CD4-positive, alpha-beta T cell treated with Interleukin-10 for 1 hour (primary cell): Measurements from ENCODE around the gene CSMD2.

Source experiments
- DNase-seq: peaks from one replicate; pipeline ENCODE4 v3.0.0-alpha.2; 2020

The CSMD2 gene

GRCh38 chr1:33706634-33707255, 458.3 kb downstream of the CSMD2 start:
- DNase-seq: no peak

GRCh38 chr1:33703464-33703863, 461.6 kb downstream of the CSMD2 start:
- no peak for DNase-seq

GRCh38 chr1:33698361-33699035, 466.5 kb downstream of the CSMD2 start:
- no peak for DNase-seq

GRCh38 chr1:33697816-33698215, 467.2 kb downstream of the CSMD2 start:
- no peak for DNase-seq

GRCh38 chr1:33696962-33697361, 468.1 kb downstream of the CSMD2 start:
- no peak for DNase-seq

- DNase-seq: no peak
Measured at GRCh38 chr1:33696311-33696710, 468.7 kb downstream of the CSMD2 start.

- DNase-seq: no peak
Measured at GRCh38 chr1:33692206-33693188, 472.5 kb downstream of the CSMD2 start.

- DNase-seq: no peak
Measured at GRCh38 chr1:33687000-33687399, 478.0 kb downstream of the CSMD2 start.

- no peak for DNase-seq
Measured at GRCh38 chr1:33686551-33686950, 478.5 kb downstream of the CSMD2 start.

GRCh38 chr1:33685256-33685655, 479.8 kb downstream of the CSMD2 start:
- no peak for DNase-seq

GRCh38 chr1:33684396-33685179, 480.4 kb downstream of the CSMD2 start:
- DNase-seq: no peak

- no peak for DNase-seq
Measured at GRCh38 chr1:33683913-33684312, 481.1 kb downstream of the CSMD2 start.

- DNase-seq: no peak
Measured at GRCh38 chr1:33682371-33682770, 482.7 kb downstream of the CSMD2 start.

GRCh38 chr1:33680281-33680840, 484.7 kb downstream of the CSMD2 start:
- DNase-seq: no peak

- no peak for DNase-seq
Measured at GRCh38 chr1:33670567-33670966, 494.5 kb downstream of the CSMD2 start.

GRCh38 chr1:33668695-33669094, 496.3 kb downstream of the CSMD2 start:
- DNase-seq: no peak

- DNase-seq: no peak
Measured at GRCh38 chr1:33667386-33668282, 497.4 kb downstream of the CSMD2 start.

GRCh38 chr1:33666616-33667015, 498.4 kb downstream of the CSMD2 start:
- DNase-seq: no peak

GRCh38 chr1:33661811-33662454, 503.1 kb downstream of the CSMD2 start:
- no peak for DNase-seq

- no peak for DNase-seq
Measured at GRCh38 chr1:33660956-33661355, 504.1 kb downstream of the CSMD2 start.

- DNase-seq: no peak
Measured at GRCh38 chr1:33660244-33660643, 504.8 kb downstream of the CSMD2 start.
